T-helper 1 cell (primary cell): ENCODE results near the gene REL.
"Not testable (repeated sequence)": the region's sequence is repeated elsewhere in the genome, so short reads cannot be mapped to it uniquely, and the experiment has no call there.

Experiments
- DNase-seq, 5 donors: peaks; one replicate each; pipeline ENCODE4 v3.0.0-alpha.2; 2012 to 2020

The REL gene

DNA sequence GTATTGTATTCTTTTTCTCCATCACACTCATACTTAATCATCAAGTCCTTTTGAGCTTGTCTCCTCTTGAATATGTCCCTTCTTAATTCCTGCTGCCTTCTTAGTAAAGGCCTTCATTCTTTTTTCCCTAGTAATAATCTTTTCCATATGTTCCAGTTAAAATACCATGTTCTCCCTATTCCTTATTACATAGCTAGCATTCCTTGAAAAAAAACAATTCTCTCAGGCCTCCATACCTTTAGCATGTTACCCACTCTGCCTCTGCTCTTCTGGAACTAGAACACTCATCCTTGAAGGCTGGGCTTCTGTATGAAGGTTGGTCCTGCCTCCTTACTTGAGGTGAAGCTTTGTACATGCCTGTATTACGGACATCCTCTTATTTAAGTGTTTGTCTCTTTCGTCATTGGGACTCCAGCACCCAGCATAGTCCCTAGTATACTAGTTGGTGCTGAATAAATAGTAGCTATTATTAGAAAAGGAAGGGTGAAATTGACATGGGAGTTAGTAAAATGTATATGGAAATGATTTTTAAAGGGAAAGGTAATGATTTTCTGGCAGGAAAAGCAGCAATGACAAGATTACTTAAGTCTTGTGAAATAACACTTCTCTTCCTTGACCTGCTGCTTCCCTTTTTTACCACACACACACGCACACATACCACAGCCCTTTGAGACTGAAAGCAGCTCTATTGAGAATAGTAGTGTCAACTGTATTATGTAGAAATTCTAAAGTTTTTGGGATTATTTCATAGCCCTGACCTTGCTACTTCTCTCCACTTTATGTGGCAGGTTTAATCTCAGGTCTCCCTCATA lies 45.6 kb downstream of the REL start:
- no peak for DNase-seq

GRCh38 chr2:60932061-60932460 lies 50.7 kb downstream of the REL start:
- not testable (repeated sequence) for DNase-seq

DNA sequence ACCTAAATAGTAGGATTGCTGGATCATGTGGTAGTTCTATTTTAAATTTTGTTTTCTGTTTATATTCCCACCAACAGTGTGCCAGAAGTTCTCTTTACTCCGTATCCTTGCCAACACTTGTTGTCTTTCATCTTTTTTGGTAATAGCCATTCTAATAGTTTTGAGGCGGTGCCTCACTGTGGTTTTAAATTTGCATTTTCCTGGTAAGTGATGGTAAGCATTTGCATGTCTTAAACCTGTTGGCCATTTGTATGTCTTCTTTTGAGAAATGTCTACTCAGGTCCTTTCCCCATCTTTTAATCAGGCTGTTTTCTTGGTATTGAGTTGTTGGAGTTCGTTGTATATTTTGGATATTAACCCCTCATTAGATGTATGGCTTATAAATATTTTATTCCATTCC lies 51.6 kb downstream of the REL start:
- DNase-seq: no peak

GRCh38 chr2:60934165-60934722 lies 52.9 kb downstream of the REL start:
- DNase-seq: no peak

- DNase-seq: no peak
Observed at GRCh38 chr2:60936757-60937156, 55.4 kb downstream of the REL start.

GRCh38 chr2:60938301-60938700 lies 56.9 kb downstream of the REL start:
- no peak for DNase-seq

GRCh38 chr2:60939622-60940021 lies 58.2 kb downstream of the REL start:
- DNase-seq: no peak

GRCh38 chr2:60945341-60945740 lies 64.0 kb downstream of the REL start:
- DNase-seq: no peak

DNA sequence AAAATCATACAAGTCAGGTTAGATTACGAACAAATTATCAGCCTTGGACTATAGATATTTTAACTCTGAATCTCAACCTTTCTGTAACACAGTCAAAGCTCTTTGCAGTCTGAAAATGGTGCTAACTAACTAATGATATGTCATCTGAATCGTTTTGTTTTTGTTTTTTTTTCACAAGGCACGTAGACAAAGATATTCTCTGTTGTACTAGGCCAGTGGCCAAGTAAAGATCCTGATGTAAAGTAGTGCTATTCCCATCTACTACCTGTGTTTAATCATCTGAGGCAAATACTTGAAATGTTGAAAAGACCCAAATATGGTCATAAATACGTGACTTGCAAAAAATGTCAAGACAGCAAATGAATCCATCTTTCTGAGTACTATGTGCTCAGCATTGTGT lies 65.7 kb downstream of the REL start:
- no peak for DNase-seq

GRCh38 chr2:60948161-60948560 lies 66.8 kb downstream of the REL start:
- DNase-seq: no peak

DNA sequence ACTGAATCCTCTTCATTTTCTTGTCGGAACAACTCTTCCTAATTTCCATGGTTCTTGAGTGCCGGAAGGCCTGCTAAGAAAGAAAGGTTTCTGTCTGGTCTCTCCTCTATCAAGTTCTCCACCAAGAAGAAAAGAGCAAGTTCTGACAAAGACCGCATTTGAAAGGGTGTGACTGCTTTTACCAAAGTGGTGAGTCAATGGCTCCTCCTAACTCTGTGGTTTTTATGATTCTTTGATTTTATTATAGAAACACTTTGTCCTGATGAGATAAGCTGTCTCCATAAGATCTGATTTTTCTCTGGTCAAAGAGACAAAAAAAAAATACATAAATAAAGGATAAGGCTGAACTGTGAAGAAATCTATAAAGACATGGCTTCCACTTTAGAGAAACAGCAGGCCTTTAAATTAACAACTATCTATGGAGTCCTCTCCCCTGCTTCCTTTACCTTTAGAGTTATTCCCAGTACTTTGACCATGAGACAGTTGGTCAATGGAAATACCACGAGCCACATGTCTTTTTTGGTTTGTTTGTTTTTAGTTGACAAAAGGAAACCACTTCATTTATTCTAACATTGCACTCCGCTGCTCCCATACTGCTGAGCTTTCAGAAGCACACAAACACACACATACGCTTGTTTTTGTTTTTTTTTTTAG lies 67.7 kb downstream of the REL start:
- peak in 1 of 5 donors; percentile 5 for DNase-seq

DNA sequence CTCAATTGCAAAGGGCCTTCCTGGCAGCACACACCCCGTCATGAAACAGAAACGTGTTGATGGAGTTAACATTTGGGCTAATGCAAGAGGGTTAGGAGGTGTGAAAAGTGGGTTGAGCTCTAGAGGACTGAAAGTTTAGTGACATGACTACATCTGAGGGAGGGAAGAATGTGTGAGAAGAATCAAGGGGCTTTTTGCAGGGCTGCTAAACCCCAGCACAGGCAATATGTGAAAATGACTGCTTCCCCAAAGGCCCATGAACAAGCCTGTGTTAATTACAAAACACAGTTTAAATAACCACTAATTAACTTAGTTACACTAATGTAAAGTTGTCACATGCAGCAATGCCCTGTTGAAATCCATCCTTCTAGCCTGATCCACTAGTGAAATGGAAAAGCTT lies 72.8 kb downstream of the REL start:
- DNase-seq: no peak

DNA sequence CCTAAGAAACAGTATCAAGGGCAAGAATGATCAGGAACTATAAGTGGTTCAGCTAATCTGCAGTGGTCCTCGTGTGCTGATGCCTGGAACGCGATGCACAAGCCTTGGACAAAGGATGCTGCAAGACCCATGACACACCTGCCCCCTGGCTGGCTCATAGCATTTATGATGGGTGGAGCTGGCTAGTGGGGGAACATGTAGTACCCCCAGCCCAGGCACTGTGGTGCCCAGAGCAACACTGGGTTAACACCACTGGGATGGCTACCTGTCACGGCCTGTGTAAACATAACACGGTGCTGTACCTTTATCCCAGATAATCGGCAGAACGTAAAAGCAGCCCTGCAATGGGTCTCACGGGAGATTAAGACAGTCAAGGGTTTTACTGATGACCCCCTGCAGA lies 75.8 kb downstream of the REL start:
- DNase-seq: no peak

DNA sequence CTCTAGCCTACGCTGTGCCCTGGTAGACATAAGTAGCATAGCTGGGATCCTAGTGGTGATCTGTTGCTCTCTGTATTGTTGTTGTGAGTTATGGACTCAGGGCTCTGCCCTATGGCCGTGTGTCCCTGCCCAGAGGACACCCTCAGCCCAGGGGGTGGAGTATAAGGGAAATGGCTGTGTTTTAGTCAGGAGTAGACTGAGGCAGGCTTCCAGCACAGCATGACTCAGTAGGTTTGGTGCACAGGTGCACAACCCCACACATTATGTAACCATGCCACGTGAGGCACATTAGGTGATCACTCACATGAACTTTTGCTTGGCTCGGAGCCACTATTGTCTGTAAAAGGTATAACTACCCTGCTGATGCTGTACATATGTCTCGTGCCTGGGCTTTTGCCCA lies 76.3 kb downstream of the REL start:
- DNase-seq: no peak

DNA sequence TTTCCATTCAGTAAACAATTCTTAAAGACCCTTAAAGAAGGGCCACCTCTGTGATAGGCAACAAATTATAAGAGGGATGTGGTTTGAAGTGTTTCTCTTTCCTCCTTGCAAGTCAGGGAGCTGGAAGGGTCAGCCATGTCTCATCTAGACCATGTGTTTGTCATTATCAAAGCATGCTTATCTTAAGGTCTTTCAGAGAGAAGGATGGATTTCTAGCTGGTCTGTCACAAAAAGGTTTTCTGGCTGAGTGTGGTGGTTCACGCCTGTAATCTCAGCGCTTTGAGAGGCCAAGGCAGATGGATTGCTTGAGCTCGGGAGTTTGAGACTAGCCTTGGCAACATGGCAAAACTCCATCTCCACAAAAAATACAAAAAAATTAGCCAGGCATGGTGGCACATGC lies 77.0 kb downstream of the REL start:
- DNase-seq: no peak

DNA sequence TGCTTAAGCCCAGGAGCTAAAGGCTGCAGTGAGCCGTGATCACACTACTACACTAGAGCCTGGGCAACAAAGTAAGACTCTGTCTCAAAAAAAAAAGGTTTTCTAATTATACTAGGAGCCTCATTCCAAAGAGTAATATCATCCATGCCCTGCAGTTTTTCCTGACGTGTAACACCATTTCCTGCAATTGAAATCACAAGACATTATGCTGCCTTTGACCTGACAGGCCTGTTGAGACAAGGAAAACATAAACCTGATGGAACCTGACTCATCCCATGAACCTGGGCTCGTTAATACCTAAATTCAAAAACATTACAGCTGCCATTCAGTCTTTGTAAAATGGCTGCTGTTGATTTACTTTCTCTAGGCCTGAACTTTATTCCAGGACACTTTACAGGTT lies 77.4 kb downstream of the REL start:
- no peak for DNase-seq

DNA sequence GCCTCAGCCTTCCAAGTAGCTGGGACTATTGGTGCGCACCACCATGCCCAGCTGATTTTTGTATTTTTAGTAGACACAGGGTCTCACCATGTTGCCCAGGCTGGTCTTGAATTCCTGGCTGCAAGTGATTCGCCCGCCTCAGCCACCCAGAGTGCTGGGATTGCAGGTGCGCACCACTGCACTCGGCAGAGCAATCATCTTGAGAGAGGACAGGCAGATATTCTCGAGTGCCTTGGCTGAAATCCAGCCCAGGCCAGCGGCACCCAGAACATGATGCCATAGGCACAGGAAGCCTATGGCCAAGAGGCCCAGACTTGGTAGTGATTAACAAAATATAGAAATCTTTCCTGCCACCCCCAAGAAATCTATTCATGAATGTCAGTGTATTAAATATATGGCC lies 78.1 kb downstream of the REL start:
- DNase-seq: no peak

- no peak for DNase-seq
Observed at GRCh38 chr2:60960706-60961105, 79.3 kb downstream of the REL start.

DNA sequence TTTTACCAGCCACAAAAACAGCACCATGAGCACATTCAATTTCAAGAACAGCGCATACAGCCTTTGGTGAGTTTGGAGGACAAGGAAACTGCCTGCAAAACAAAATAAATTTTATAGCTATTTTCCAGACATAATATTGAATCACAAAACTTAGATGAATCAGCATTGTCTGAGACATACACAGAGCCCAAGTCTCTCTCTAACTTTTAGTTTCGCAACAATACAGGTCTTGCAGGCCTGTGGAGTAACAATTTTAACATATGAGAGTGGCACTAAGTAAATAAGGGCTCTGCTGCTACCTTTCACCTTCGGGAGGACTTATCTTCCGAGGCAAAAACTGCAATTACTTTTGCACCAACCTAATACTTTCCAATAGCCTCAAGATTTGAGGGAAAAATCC lies 80.1 kb downstream of the REL start:
- DNase-seq: no peak

- DNase-seq: no peak
Observed at GRCh38 chr2:60962528-60962927, 81.2 kb downstream of the REL start.

GRCh38 chr2:60963190-60963589 lies 81.8 kb downstream of the REL start:
- no peak for DNase-seq

DNA sequence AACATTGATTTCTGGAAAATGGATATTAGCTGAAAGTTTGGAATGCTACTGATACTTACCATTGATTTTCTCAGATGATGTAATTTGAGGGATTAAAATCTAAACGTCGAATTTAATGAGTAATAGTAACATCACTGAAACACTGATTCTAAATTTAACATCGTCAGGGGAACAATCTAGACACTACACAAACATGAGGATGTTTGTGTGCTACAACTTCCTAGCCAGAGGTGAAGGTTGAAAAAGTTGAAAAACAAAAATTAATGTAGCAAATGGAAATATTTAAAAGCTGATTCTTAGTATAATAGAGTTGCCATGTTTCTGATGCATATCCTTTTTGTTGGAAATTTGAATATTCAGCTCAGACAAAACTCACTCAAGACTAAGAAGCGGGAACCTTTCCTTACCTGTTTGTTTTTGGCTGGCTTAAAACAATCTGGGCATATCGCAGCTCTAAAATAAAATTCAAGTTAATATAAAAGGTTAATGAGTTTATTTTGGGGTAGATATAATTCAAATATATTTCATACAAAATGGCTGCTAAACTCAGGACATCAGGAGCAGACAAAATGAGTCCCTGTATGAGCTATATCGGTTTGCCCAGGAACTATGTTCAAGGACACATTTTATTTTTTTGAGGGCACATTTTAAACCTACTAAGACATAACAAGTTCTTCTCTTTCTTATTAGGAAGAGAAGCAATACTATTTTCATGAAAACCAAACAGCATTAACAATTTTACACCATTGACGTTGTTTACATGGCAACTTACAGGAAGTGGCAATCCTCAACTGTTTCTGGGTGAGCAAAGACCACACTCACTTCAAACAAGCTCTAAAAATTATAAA lies 83.5 kb downstream of the REL start:
- DNase-seq: peak in 2 of 5 donors; percentile 3 to 60

GRCh38 chr2:60965499-60965785 lies 84.1 kb downstream of the REL start:
- DNase-seq: no peak
